HG02943 (cell line): ENCODE measurements around the gene PKP1.

Experiments
- ATAC-seq: cut with Tn5 transposase; IDR thresholded peaks from one replicate; pipeline ENCODE4 v1.9.1; 2021; ENCODE audit warnings: mild to moderate bottlenecking, low read depth, moderate library complexity; ENCODE audit not compliant: unreplicated experiment

The PKP1 gene

DNA sequence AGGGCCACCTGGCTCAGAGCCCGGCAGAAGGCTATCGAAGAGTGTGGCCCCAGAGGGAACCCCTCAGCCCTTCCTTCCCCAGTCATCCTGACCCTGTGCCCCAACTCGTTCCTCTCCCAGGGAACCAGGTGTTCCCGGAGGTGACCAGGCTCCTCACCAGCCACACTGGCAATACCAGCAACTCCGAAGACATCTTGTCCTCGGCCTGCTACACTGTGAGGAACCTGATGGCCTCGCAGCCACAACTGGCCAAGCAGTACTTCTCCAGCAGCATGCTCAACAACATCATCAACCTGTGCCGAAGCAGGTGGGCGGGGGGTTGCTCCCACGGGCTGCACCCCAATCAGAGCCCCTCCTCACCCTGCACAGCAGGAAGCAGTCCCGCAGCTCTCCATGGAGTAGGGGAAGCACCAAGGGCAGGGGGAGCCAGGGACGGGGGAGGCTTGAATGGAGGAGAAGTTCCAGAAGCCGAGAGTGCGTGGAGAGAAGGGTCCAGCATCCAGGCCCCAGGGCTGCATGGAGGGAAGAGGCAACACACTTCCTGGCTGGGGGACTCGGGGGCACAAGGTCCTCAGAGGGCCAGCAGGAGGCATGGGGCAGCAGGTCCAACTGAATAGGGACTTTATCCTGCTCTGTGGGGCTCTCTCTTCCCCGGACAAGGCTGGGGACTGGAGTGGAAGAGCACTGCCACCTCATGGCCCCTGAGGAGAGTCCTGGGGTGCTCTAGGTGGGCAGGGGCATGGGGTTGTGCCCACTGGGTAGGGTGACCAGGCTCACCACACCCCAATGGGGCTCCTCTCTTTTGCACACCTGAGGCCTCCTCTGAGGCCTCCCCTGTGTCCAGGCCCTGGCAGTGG is 41.7 kb downstream of the PKP1 start:
- no peak for ATAC-seq

DNA sequence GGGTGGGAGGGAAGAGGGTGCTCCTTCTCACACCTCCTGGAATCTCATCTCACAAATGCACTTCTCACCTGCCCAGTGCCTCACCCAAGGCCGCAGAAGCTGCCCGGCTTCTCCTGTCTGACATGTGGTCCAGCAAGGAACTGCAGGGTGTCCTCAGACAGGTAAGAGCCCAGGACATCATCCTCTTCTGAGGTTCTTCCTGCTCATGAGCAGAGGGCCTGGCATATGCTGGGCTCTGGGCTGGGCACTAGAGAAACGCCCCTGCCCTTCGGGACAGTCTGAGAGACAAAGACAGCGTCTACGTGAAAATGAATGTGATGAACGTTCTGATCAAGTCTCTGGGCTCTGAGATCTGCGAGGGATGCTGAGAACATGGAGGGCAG is 42.4 kb downstream of the PKP1 start:
- no peak for ATAC-seq

DNA sequence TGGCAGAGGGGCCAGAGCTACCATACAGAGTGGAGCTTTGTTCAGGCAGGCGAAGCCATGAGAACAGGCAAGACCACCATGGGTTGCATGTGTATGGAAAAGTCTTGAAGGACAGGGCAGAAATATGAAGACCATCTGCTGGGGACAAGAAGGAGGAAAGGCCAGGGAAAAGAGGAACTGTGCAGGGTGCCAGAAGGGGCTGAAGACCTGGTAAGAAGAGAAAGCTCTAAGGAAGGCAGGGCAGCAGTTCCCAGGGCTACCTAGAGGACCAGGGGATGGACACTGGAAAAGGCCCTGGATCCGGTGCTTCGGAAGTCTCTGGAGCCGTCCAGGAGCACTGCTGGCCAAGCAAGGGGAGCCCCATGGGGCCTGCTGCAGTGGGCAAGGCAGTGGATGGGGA is 43.4 kb downstream of the PKP1 start:
- no peak for ATAC-seq

- no peak for ATAC-seq
Observed at GRCh38 chr1:201327687-201328240, 44.5 kb downstream of the PKP1 start.

GRCh38 chr1:201328576-201328975 is 45.3 kb downstream of the PKP1 start:
- no peak for ATAC-seq

DNA sequence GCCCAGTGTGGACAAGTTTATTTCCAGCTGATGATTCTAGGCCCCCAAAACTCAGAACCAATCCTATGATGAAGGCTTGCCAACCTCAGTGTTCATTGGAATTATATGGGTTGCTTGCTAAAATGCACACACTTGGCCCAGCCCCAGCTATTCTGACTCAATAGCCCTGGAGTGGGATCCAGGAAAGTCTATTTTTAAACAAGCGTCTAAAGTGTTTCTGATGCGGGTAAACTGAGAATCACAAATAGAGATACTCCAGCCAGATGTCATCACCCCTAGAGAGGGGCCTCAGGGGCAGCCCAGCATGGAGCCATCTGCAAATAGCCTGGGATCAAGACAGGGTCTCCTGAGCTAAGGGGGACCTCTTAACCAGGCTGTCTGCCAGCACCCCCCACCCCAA is 46.0 kb downstream of the PKP1 start:
- no peak for ATAC-seq

- ATAC-seq, result no peak
Observed at GRCh38 chr1:201329801-201330200, 46.5 kb downstream of the PKP1 start.

GRCh38 chr1:201330541-201330940 is 47.2 kb downstream of the PKP1 start:
- no peak for ATAC-seq

DNA sequence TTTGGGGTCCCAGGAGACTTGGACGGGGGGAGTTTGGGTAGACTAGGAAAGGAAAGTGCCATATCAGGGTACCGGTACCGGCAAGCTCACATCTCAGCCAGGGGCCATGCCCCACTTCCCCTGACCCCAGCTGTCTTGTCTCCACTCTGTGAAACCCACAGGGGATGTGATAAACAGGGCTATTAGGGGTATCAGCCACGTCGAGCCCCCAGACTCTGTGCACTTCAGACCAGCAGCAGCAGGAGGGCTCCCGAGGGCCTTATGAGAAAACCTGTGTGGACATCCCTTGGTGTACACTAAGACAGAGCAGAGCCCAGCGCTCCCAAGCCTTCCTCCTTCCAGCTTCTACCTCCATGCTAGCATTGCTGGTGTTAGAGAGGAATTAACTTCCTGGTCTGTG is 47.9 kb downstream of the PKP1 start:
- no peak for ATAC-seq

DNA sequence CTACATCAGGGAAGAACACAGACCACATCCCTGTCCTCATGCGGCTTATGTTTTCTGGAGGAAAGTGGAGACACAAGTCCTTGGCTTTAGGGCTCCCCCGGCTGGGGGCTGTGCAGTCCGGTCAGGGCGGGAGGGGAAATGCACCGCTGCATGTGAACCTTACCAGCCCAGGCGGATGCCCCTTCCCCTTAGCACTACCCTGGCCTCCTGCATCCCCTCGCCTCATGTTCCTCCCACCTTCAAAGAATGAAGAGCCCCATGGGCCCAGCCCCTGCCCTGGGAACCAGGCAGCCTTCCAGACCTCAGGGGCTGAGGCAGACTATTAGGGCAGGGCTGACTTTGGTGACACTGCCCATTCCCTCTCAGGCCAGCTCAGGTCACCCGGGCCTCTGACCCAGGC is 48.7 kb downstream of the PKP1 start:
- no peak for ATAC-seq

DNA sequence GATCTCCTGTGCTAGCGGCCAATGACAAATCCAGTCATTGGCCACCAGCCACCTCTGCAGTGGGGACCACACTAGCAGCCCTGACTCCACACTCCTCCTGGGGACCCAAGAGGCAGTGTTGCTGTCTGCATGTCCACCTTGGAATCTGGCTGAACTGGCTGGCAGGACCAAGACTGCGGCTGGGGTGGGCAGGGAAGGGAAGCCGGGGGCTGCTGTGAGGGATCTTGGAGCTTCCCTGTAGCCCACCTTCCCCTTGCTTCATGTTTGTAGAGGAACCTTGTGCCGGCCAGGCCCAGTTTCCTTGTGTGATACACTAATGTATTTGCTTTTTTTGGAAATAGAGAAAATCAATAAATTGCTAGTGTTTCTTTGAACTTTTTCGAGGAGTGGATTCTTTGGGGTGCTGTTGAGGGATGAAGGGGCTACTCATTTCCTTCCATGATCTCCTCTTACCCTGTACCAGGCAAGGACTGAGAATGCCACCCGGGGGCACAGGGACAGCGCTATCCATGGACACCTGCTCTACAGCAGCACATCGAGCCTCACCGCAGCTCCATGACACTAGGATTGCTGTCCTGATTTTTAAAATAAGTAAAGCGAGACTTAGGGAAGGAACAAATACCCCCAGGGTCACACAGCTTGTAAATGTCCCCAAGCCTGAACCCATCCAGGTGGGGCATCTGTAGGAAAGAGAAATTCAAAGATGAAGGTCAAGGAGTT is 49.5 kb downstream of the PKP1 start:
- no peak for ATAC-seq

DNA sequence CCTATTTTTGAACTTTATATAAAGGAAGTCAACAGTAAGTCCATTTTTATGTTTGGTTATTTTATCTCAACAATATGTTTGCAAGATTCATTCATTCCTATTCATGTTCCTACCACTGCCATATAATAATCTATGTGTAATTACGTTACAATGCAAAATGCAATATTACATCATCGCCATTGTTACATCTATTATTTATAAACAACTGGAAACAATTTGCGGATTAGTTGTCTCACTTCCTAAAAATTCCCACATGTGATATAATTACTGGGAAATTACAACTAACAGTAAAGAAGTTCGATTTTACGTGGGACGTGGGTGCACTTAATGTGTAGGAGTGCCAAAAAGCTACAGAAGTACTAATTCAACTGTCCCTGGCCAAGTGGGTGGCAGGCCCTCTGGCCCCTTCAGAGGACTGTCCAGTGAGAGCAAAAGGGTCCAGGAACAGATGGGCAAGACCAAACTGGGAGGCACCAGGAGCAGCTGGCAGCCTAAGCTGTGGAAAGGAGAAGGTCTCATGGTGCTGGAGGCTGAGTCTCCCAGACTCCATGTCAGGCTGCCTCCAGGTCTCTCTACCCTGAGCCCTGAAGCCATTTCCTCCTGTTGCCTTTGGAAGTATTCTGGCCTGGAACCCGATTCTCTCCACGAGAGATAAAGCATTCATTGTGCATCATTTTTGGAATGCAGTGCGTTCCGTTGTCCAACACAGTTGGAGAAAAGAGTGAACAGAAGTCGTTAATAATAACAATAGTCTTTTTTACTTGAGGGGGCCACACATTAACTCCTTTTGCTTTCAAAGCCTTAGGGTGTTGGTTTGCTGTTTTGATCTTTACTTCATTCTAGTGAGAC is 51.2 kb downstream of the PKP1 start:
- ATAC-seq, result no peak

- ATAC-seq, result no peak
Observed at GRCh38 chr1:201335174-201335870, 52.0 kb downstream of the PKP1 start.

GRCh38 chr1:201335901-201336300 is 52.6 kb downstream of the PKP1 start:
- no peak for ATAC-seq

GRCh38 chr1:201336711-201337450 is 53.6 kb downstream of the PKP1 start:
- ATAC-seq, result no peak

DNA sequence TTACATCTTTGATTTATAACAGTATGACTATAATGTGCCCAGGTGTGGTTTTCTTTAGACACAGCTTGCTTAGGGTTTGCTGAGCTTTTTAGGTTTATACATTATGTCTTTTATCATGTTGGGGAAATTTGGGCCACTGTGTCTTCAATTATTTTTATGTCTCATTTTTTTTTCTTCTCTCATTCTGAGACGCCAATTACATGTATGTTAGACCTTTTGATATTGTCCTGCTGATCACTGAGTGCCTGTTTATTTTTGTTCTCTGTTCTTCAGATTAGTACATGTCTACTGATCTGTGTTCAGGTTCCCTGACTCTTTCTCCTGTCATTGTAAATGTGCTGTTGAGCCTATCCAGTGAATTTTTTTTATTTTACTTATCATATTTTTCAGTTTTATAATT is 58.1 kb downstream of the PKP1 start:
- ATAC-seq, result no peak

DNA sequence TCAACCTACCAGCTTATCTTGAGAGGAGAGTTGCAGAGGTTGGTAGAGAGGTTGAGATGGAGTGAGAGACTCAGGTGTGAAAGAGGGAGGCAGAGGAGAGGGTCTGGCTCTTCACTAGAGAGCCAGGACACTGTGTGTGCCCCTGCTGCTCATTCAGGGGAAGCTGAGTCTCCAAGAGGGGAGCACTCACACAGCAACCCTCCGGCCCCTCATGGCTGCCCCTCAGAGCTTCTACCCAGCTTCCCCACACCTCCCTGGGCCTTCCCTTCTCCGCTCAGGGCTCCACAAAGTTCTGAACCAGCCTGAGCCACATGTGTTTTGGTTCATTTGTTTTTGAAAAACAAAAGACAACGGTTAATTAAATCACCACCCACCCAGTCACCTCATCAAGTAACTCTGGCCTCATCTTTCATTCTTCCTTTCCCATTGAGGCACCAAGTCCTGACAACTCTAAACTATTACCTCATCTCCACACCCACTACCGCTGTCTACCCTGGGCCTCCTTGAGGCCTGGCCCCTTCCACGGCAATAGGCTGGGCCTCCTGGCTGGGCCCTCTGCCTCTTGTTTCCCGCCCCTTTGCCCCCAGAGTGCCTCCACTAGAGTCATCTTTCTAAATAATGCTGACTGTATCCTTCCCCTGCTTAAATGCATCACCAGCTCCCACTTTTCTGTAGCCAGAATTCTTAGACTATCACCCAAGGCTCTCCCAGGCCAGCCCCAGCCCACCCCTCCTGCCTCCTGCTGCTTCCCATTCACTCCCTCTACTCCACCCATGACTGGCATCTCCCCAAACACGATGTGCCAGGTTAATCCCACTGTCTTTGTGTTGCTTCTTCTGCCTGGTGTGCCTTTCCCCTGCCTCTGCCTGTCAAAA is 61.1 kb downstream of the PKP1 start:
- no peak for ATAC-seq

- ATAC-seq, result no peak
Observed at GRCh38 chr1:201345081-201345355, 61.7 kb downstream of the PKP1 start.
